ENCODE data around the gene NECAP2.

DNA sequence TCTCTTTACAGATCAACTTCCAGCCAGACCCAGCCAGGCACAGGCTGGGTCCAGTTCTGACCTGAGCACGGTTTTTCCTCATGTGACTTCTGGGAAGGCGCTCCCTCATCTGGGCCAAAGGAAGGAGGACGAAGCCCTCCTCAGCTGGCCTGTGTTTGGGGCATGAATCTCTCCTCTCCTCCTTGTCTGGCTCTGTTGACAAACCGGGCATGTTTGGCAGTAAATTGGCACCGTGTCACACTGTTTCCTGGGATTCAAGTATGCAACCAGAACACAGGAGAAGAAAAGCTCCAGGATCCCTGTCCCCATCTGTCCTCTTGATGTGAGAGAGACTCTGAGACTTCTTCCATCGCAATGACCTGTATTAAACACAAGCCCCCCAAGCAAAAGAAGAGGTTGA is 18.3 kb downstream of the NECAP2 start:
- TF ChIP-seq CTCF (IDR thresholded peaks at IDR 0.05; ENCODE audit: extremely low read depth in 1 of 2, insufficient read depth in 1 of 2, low read depth in 1 of 2, low read length in 2 of 2) (no peak), POLR2A (IDR thresholded peaks at IDR 0.05; ENCODE audit: low read depth, low read length) (no peak), FOS (IDR thresholded peaks at IDR 0.05; ENCODE audit: borderline replicate concordance, insufficient read depth, low read length) (no peak)
- TF ChIP-seq, protein P1, sequence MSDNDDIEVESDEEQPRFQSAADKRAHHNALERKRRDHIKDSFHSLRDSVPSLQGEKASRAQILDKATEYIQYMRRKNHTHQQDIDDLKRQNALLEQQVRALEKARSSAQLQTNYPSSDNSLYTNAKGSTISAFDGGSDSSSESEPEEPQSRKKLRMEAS (IDR thresholded peaks at IDR 0.05; ENCODE audit: insufficient read depth, insufficient read length) = no peak
